Esophagus squamous epithelium (tissue), 5 donors: Measurements from ENCODE around the gene PDHX. TPM values are rescaled to one million over a fixed set of nuclear protein-coding genes. Genes with fewer than 3 reads are reported as not detected.

Experiments used
- DNase-seq: peaks from one replicate; lab custom pipeline; 2025; lab: John Stamatoyannopoulos, UW
- H3K27ac ChIP-seq, 4 donors: fragments of 200-600 bp; sonication (generic); one replicate each; pipeline ENCODE4 v1.5.1; 2016 to 2019; ENCODE audit warnings: mild to moderate bottlenecking in 1 of 4
- H3K27me3 ChIP-seq, 4 donors: fragments of 200-600 bp; sonication (generic); 1 replicate in 3 of 4; 2 replicates in 1 of 4; pipeline versions ENCODE4 v1.5.1 to v1.6.0; 2017 to 2021; ENCODE audit warnings: antibody characterized with exemption in 1 of 4
- H3K36me3 ChIP-seq, 3 donors: fragments of 200-600 bp; sonication (generic); one replicate each; pipeline ENCODE4 v1.5.1; 2016 to 2019
- H3K4me1 ChIP-seq, 3 donors: fragments of 200-600 bp; sonication (generic); one replicate each; pipeline ENCODE4 v1.5.1; 2017 to 2019
- H3K4me3 ChIP-seq, 4 donors: fragments of 200-600 bp; sonication (generic); 1 replicate in 3 of 4; 2 replicates in 1 of 4; pipeline ENCODE4 v1.5.1; 2016 to 2019; ENCODE audit warnings: mild to moderate bottlenecking in 2 of 4, moderate library complexity in 1 of 4
- H3K9me3 ChIP-seq, 3 donors: fragments of 200-600 bp; sonication (generic); one replicate each; pipeline ENCODE4 v1.5.1; 2016 to 2019
- POLR2A ChIP-seq, 4 donors: fragments of 450-650 bp; IDR thresholded peaks; one replicate each; pipeline ENCODE4 v1.6.1; 2017; ENCODE audit warnings: antibody characterized with exemption in 4 of 4, mild to moderate bottlenecking in 4 of 4, moderate library complexity in 3 of 4
- WGBS, 2 donors: methylation state at CpG; one replicate each; pipeline ENCODE4 v1.1.5; 2018; 5-methylcytosine and 5-hydroxymethylcytosine counted together
- intact Hi-C: fragments of 100-400 bp; cut with DNase I; formaldehyde crosslinking; loops from one replicate; pipeline ENCODE4 v1.15.0; 2022
- total RNA-seq, 4 donors: library from RNA; depleted of rRNA; stranded (reverse); fragments of >200 nt; gene quantifications; one replicate each; pipeline ENCODE4 v1.1.0, GENCODE V29; 2016
- TF ChIP-seq, protein P1 (sequence below), 6 experiments: fragments of 450-650 bp in 4 of 6; fragments of 200-600 bp in 2 of 6; sonication (generic) in 2 of 6; IDR thresholded peaks; one replicate each; pipeline ENCODE4 v1.5.1; 2016 to 2019; ENCODE audit warnings: antibody characterized with exemption in 6 of 6, mild to moderate bottlenecking in 4 of 6, moderate library complexity in 4 of 6
- donor health status: DM: yes; HTN: yes; CAD: no.

PDHX gene
- total RNA-seq, 4 donors from 2014 or later = 14.1 to 29.9 (median 25.7) TPM

DNA sequence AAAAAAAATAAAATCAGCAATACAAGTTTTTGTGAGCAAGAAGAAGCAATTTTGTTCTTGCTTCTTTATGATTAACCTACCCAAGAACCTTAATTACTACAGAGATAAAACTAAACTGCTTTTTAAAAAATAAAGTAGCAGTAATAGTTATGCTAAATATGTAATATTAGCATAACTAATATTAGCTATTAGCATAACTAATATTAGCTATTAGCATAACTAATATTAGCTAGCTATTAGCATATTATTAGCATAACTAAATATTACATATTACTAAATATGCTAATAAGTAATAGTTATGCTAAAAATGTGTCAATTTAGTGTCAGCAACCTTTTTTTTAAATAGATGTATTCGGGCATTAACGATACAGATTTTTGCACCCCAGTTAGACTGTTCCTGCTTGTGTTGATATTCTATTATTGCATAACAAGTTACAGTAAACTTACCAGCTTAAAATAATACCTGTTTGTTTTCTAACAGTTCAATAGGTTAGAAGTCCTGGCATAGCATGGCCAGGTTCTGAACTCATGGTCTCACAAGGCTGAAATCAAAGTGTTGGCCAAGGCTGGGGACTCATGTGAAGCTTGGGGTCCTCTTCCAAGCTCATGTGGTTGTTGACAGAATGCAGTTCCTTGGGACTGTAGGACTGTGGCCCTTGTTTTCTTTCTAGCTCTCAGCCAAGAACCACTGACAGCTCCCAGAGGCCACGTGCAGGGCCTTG lies 48.4 kb downstream of the PDHX start:
- Histone ChIP-seq H3K9me3 (no peaks in the 10 kb centered on the region), H3K27me3 (no peaks in the 10 kb centered on the region), H3K4me1 (peaks cover 0 to 10% (median 0%) of the 10 kb centered on the region in 3 donors), H3K36me3 (peaks cover 0 to 60% (median 3%) of the 10 kb centered on the region in 3 donors), H3K27ac (no peak overlapping the region), H3K4me3 (no peak overlapping the region)
- intact Hi-C loops = no loop called here
- WGBS, 2 donors = 58 to 77% methylated on average over 3 of the region's 3 CpGs
- DNase-seq = no peak
- TF ChIP-seq, protein P1, sequence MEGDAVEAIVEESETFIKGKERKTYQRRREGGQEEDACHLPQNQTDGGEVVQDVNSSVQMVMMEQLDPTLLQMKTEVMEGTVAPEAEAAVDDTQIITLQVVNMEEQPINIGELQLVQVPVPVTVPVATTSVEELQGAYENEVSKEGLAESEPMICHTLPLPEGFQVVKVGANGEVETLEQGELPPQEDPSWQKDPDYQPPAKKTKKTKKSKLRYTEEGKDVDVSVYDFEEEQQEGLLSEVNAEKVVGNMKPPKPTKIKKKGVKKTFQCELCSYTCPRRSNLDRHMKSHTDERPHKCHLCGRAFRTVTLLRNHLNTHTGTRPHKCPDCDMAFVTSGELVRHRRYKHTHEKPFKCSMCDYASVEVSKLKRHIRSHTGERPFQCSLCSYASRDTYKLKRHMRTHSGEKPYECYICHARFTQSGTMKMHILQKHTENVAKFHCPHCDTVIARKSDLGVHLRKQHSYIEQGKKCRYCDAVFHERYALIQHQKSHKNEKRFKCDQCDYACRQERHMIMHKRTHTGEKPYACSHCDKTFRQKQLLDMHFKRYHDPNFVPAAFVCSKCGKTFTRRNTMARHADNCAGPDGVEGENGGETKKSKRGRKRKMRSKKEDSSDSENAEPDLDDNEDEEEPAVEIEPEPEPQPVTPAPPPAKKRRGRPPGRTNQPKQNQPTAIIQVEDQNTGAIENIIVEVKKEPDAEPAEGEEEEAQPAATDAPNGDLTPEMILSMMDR (IDR thresholded peaks at IDR 0.05) = no peak
- no peak for TF ChIP-seq POLR2A (IDR thresholded peaks at IDR 0.05)

DNA sequence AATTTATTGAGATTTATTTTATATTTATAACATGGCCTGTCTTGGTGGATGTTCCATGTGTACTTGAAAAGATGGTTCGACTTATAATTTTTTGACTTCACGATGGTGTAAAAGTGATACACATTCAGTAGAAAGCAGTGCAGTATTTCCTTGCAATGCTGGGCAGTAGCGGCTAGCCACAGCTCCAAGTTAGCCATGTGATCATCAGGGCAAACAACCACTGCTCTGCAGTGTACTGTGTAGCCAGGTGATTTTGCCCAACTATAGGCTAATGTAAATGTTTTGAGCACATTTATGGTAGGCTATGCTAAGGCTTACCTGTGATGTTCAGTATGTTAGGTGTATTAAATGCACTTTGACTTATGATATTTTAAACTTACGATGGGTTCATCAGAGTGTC lies 52.4 kb downstream of the PDHX start:
- Histone ChIP-seq H3K27me3 (no peaks in the 10 kb centered on the region), H3K27ac (no peak overlapping the region), H3K4me3 (no peak overlapping the region), H3K9me3 (no peaks in the 10 kb centered on the region), H3K36me3 (peaks cover 0 to 87% (median 3%) of the 10 kb centered on the region in 3 donors), H3K4me1 (no peaks in the 10 kb centered on the region)
- DNase-seq = no peak
- WGBS, 2 donors = 86 to 97% methylated on average over 4 of the region's 4 CpGs
- intact Hi-C loops = no loop called here
- TF ChIP-seq POLR2A (IDR thresholded peaks at IDR 0.05) = no peak
- TF ChIP-seq, protein P1 (IDR thresholded peaks at IDR 0.05) = no peak

DNA sequence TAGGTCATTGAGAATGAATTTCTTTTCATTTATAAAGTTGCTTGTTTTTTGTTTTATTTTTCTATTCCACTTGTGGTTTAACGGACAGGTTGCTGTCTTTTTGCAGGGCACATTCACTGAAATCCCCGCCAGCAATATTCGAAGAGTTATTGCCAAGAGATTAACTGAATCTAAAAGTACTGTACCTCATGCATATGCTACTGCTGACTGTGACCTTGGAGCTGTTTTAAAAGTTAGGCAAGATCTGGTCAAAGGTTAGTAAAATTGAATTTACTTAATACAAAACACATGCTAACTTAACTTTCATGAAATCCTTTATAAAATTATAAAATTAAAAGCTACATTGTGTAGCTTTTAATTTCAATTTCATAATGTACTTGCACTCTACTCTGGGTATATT lies 53.6 kb downstream of the PDHX start:
- no peak for TF ChIP-seq POLR2A (IDR thresholded peaks at IDR 0.05)
- TF ChIP-seq, protein P1 (IDR thresholded peaks at IDR 0.05) = no peak
- Histone ChIP-seq H3K9me3 (no peaks in the 10 kb centered on the region), H3K27me3 (no peaks in the 10 kb centered on the region), H3K27ac (no peak overlapping the region), H3K4me3 (no peak overlapping the region), H3K36me3 (peaks cover 0 to 91% (median 2%) of the 10 kb centered on the region in 3 donors), H3K4me1 (no peaks in the 10 kb centered on the region)
- intact Hi-C loops = no loop called here
- no peak for DNase-seq
- WGBS, 2 donors = 88 to 89% methylated on average over 3 of the region's 3 CpGs

DNA sequence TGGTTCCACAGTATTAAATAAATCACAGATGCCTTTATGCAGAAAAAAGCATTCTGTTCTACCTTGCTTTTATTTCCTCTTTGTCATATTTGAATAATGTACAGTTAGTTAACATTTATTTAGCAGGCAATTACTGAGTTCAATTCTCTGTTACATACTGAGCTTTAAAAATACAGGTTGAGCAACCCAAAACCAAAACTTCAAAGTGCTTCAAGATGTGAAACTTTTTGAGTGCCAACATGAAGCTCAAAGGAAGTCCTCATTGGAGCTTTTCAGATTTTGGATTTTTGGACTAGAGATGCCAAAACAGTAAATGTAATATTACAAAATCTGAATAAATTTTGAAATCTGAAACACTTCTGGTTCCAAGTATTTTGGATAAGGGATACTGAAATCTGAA lies 54.1 kb downstream of the PDHX start:
- intact Hi-C loops = no loop called here
- H3K27ac ChIP-seq = no peak overlapping the region
- no peaks in the 10 kb centered on the region for H3K27me3 ChIP-seq
- peaks cover 0 to 90% (median 0%) of the 10 kb centered on the region in 3 donors for H3K36me3 ChIP-seq
- H3K9me3 ChIP-seq = no peaks in the 10 kb centered on the region
- H3K4me3 ChIP-seq = no peak overlapping the region
- TF ChIP-seq POLR2A (IDR thresholded peaks at IDR 0.05) = no peak
- TF ChIP-seq, protein P1 (IDR thresholded peaks at IDR 0.05) = no peak
- H3K4me1 ChIP-seq = no peaks in the 10 kb centered on the region
- DNase-seq = no peak

DNA sequence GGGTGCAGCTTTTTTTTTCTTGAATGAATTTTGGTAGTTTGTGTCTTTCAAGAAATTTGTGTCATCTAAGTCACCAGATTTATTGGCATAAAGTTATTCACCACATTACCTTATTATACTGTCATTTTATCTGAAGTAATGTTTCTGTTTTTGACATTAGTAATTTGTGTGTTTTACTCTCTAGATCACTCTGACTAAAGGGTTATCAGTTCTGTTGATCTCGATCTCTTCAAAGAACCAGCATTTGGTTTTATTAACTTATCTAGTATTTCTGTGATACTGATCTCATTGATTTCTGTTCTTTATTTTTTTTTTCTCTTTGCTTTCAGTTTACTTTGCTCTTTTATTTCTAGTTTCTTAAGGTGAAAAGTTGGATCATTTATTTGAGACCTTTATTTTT lies 55.5 kb downstream of the PDHX start:
- no peak for TF ChIP-seq POLR2A (IDR thresholded peaks at IDR 0.05)
- TF ChIP-seq, protein P1 (IDR thresholded peaks at IDR 0.05) = no peak
- no peak overlapping the region for H3K27ac ChIP-seq
- H3K4me1 ChIP-seq = peaks cover 0 to 5% (median 0%) of the 10 kb centered on the region in 3 donors
- intact Hi-C loops = no loop called here
- 92 to 100% methylated on average over 1 of the region's 1 CpG for WGBS, 2 donors
- H3K36me3 ChIP-seq = peaks cover 0 to 90% (median 0%) of the 10 kb centered on the region in 3 donors
- no peak for DNase-seq
- H3K9me3 ChIP-seq = no peaks in the 10 kb centered on the region
- H3K27me3 ChIP-seq = no peaks in the 10 kb centered on the region
- H3K4me3 ChIP-seq = no peak overlapping the region
